A549 treated with CORT108297 at 1 μM for 4 hours (cell line): ENCODE data around the gene CLP1. TPM values are rescaled to one million over a fixed set of nuclear protein-coding genes. Genes with fewer than 3 reads are reported as not detected.

Experiments
- total RNA-seq: library from RNA; stranded (reverse); fragments of 200-300 nt; extraction: Qiagen RNA extraction; gene quantifications from 5 replicates; pipeline ENCODE4 v1.2.3, GENCODE V29; 2022

CLP1 gene
- total RNA-seq: 27.6 to 32.6 TPM (median 29.4 TPM) in 5 replicates

DNA sequence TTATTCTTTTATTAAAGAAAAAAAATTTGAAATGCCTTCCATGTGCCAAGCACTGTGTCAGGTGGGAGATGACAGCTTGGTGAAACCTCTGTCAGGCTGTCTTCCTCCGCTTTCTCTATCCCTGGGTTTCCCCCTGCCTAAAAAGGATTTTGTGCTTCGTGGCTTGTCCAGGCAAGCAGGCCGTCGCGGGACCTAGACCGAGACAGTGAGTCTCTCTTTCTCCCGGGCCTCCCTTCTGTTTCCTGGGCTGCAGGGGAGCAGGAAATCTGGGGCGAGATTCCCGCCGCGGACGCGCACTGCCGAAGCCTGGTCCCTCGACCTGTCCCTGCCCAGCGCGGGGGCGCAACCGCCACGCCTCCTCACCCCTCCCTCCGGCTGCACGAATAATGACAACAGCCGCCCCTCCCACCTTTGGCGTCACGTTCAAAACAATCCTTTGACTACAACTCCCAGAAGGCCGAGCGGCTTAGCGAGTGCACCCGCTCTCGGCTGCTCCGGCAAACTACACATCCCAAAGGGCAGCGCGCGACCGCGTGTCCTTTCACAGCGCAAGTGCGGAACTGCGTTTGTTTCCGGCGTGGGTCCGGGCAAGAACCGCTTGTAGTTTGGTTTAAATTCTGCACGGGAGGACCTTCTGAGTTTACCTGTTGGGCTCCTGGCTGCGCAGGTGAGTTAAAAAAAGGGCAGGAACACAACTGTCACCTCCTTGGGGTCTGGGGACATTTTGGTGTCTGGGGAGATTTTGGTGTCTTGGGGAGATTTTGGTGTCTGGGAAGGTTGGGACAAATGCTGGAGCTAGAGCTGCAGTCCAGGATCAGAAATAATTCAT lies at the start of gene CLP1:
TSS of gene CLP1 (plus strand) at position 569 of the 829 bp plus-strand sequence. CDS start 1,715 bp downstream, outside the sequence.

DNA sequence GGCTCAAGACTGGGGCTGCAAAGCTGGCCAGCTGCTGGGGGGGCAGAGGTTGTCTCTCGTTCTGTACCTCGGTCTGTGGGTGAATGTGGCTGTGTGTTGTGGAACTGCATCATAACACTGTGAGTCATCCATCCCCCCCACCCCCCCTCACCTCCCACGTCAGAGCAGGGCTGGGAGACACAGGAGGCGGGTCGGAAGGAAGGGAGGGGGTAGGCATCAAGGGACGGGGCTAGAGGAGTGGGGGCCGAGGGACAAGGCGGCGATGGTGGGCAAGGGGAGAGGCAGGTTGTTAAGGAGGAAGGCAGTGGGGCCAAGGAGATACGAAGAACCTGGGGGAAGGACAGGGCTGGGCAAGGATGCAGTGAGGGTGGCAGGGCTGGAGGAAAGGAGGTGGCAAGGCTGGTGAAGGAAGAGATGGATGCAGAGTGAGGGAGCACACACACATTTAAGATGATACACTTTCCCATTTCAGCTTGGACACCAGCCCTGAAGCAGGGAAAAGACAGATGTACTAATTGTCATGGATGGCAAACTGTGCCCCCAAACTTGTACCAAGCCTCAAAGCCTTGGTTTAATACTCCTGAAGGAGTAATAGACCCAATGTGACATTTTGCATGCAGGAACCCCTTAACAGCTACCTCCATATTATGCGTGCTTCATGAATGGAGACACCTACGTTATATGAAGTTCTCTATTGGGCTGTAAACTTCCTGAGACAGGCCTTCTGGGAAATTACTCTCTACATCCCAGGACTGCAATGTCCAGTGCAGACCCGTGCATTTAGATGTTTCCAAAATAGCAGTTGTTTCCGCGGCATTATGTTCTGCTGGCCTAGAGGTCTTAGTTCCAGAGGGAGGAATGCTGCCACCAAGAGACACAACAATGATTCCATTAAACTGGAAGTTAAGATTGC lies 7.5 kb upstream of the CLP1 start, which contains the start of gene YPEL4:
TSS of gene YPEL4 (minus strand) at position 87 of the 913 bp plus-strand sequence. CDS start 2,805 bp downstream, outside the sequence.

DNA sequence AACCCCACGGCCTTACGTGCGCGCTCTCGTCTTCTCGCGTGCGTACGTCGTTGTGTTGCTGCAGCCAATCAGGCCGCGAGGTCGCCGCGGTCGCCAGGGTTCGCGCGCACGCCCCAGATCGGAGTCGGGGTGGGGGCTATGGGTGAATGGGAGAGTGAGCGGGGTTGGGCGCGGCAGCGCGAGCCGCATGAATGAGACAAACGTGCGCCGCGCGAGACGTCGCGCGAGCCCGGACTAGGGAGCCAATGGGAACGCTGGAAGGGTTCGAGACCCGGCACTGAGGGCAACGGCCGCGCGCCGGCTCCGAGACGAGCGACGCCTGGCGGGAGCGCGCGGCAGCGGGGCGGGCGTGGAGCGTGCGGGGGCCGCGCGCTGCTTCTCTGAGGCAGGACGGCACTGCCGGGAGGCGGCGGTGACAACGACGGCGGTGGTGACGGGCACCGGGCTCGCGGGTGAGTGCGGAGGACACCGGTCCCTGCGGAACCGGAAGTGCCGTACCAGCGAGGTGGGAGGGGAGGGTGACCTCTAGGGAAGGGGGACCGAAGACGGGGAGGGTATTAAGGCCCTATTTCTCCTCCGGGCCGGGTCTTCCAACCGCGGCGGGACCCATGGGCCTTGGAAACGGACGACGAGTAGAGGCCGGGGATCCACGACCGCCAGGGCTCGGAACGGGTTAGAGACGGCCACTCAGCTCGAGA lies 10.3 kb downstream of the CLP1 start, which contains the start of gene ZDHHC5:
TSS of gene ZDHHC5 (plus strand) at position 379 of the 698 bp plus-strand sequence. CDS start 4,977 bp downstream, outside the sequence.

Other genes starting within 250 kb of the CLP1 start
- gene SLC43A3, start 230.6 kb upstream of the CLP1 start, total RNA-seq: 0.36 to 0.72 TPM (median 0.46 TPM) in 5 replicates
- 59.0 to 127 TPM (median 116 TPM) in 5 replicates for gene RTN4RL2, start 197.2 kb upstream of the CLP1 start, total RNA-seq
- gene SLC43A1, start 142.1 kb upstream of the CLP1 start, total RNA-seq: 2.7 to 3.2 TPM (median 3.1 TPM) in 5 replicates
- 161 to 178 TPM (median 168 TPM) in 5 replicates for gene TIMM10, start 127.0 kb upstream of the CLP1 start, total RNA-seq
- not detected in 5 replicates for gene SMTNL1, start 120.2 kb upstream of the CLP1 start, total RNA-seq
- gene UBE2L6, start 90.1 kb upstream of the CLP1 start, total RNA-seq: 31.0 to 34.0 TPM (median 32.4 TPM) in 5 replicates
- 0.38 to 0.85 TPM (median 0.66 TPM) in 5 replicates for gene SERPING1, start 60.1 kb upstream of the CLP1 start, total RNA-seq
- gene YPEL4, start 7.8 kb upstream of the CLP1 start, total RNA-seq: 0.22 to 0.47 TPM (median 0.27 TPM) in 5 replicates
- gene ZDHHC5, start 10.4 kb downstream of the CLP1 start, total RNA-seq: 67.9 to 77.1 TPM (median 72.5 TPM) in 5 replicates
- 29.7 to 35.5 TPM (median 32.1 TPM) in 5 replicates for gene MED19, start 54.5 kb downstream of the CLP1 start, total RNA-seq
- gene TMX2, start 54.8 kb downstream of the CLP1 start, total RNA-seq: 145 to 167 TPM (median 157 TPM) in 5 replicates
- 107 to 150 TPM (median 144 TPM) in 5 replicates for gene SELENOH, start 83.7 kb downstream of the CLP1 start, total RNA-seq
- not detected in 5 replicates for gene BTBD18, start 94.1 kb downstream of the CLP1 start, total RNA-seq
- gene CTNND1, start 104.0 kb downstream of the CLP1 start, total RNA-seq: 55.5 to 67.5 TPM (median 65.0 TPM) in 5 replicates